ENCODE data around the gene CDK10.
A peak's percentile ranks its signal among the peaks of the same experiment; 100 is the strongest.

The CDK10 gene

DNA sequence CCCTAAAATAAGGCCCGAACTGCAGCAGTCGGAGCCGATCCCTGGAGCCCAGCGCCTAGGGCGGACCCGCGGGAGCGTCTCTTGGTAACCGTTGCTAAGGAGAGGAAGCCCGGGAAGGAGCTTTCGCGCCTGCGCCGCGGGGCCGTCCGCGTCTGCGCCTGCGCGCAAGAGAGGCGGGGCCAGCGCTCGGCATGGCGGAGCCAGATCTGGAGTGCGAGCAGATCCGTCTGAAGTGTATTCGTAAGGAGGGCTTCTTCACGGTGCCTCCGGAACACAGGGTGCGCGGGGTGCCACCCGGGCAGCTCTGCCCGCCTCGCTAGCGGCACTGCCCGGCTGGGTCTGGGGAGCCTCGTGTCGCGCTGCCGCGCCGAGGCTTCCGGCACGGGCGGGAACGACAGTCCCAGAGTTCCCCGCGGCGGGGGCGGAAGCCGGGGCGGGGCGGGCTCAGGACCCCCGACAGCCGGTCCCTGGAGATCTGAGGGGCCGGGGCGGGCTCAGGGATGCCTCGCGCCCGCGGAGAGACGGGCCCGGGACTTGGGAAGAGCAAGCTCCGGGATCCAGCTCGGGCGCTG, at the start of gene CDK10:
Gene CDK10 (plus strand): TSS at position 170 of the 572 bp plus-strand sequence. CDS start 22 bp downstream, at position 192.
- peaks cover 50% of the 10 kb centered on the region for H3K36me3 ChIP-seq (ENCODE audit: insufficient read depth, insufficient read length, low read length)
- no peaks in the 10 kb centered on the region for H3K27me3 ChIP-seq (ENCODE audit: insufficient read depth, insufficient read length)
- H3K9ac ChIP-seq (ENCODE audit: insufficient read length, low read depth) = peak within 1 kb of the TSS; percentile 99
- DNase-seq (ENCODE audit: low read depth, low spot score) = peak; percentile 88
- peaks cover 13% of the 10 kb centered on the region for H3K4me1 ChIP-seq (ENCODE audit: insufficient read depth, insufficient read length)
- H3K9me3 ChIP-seq (ENCODE audit: insufficient read depth, low read length) = peaks cover 31% of the 10 kb centered on the region; the same call in 1 of the 2 replicates
- TF ChIP-seq SUZ12 (IDR thresholded peaks at IDR 0.05; ENCODE audit: extremely low read depth, insufficient read depth, insufficient read length) (no peak), YY1 (IDR thresholded peaks at IDR 0.05; ENCODE audit: insufficient read depth, insufficient read length) (peak; percentile 54), ZNF274 (IDR thresholded peaks at IDR 0.05; ENCODE audit: low read depth, low read length) (no peak)
- H3K4me3 ChIP-seq (ENCODE audit: insufficient read length, low read depth) = peak within 1 kb of the TSS; percentile 97

DNA sequence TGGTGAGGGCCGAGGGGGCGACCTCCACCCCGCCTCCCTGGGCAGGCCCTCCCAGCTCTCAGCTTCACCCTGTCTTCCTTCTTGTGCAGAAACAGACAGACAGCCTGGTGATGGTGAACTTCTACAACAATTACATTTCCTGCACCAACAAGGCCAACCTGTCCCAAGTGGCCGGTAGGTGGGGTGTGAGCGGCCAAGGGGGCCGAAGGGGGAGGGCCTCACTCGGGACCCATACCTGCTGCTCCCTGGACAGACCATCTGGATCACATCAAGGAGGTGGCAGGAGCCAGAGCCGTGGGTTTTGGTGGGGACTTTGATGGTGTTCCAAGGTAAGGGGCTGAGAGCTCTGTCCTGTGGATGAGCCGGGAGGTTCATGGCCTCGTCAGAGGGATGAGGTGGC, 49.1 kb upstream of the CDK10 start:
- H3K36me3 ChIP-seq (ENCODE audit: insufficient read depth, insufficient read length, low read length) = no peaks in the 10 kb centered on the region
- H3K27me3 ChIP-seq (ENCODE audit: insufficient read depth, insufficient read length) = peaks cover 23% of the 10 kb centered on the region
- H3K9ac ChIP-seq (ENCODE audit: insufficient read length, low read depth) = no peak overlapping the region
- peaks cover 9% of the 10 kb centered on the region for H3K4me1 ChIP-seq (ENCODE audit: insufficient read depth, insufficient read length)
- DNase-seq (ENCODE audit: low read depth, low spot score) = no peak
- H3K9me3 ChIP-seq (ENCODE audit: insufficient read depth, low read length) = no peaks in the 10 kb centered on the region
- H3K4me3 ChIP-seq (ENCODE audit: insufficient read length, low read depth) = no peak overlapping the region
- TF ChIP-seq SUZ12 (IDR thresholded peaks at IDR 0.05; ENCODE audit: extremely low read depth, insufficient read depth, insufficient read length) (no peak), ZNF274 (IDR thresholded peaks at IDR 0.05; ENCODE audit: low read depth, low read length) (no peak), YY1 (IDR thresholded peaks at IDR 0.05; ENCODE audit: insufficient read depth, insufficient read length) (no peak)

DNA sequence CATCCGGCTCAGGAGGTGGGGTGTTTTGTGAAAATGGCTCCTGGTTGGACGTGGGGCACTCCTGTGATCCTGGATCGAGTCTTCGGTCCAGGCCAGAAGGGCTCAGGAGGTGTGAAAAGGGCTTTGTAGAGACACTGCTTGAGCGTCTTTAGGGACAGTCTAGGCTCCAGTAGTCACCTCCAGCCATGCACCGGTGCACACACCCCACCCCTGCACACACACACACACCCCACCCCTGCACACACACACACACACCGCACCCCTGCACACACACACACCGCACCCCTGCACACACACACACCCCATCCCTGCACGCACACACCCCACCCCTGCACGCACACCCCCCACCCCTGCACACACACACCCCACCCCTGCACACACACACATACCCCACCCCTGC, 48.0 kb upstream of the CDK10 start:
- Histone ChIP-seq H3K9me3 (ENCODE audit: insufficient read depth, low read length) (no peaks in the 10 kb centered on the region), H3K4me3 (ENCODE audit: insufficient read length, low read depth) (no peak overlapping the region), H3K9ac (ENCODE audit: insufficient read length, low read depth) (no peak overlapping the region), H3K4me1 (ENCODE audit: insufficient read depth, insufficient read length) (peaks cover 12% of the 10 kb centered on the region), H3K27me3 (ENCODE audit: insufficient read depth, insufficient read length) (peaks cover 18% of the 10 kb centered on the region), H3K36me3 (ENCODE audit: insufficient read depth, insufficient read length, low read length) (no peaks in the 10 kb centered on the region)
- no peak for DNase-seq (ENCODE audit: low read depth, low spot score)
- TF ChIP-seq SUZ12 (IDR thresholded peaks at IDR 0.05; ENCODE audit: extremely low read depth, insufficient read depth, insufficient read length) (no peak), ZNF274 (IDR thresholded peaks at IDR 0.05; ENCODE audit: low read depth, low read length) (no peak)

- Histone ChIP-seq H3K27me3 (ENCODE audit: insufficient read depth, insufficient read length) (peaks cover 9% of the 10 kb centered on the region), H3K9me3 (ENCODE audit: insufficient read depth, low read length) (no peaks in the 10 kb centered on the region), H3K4me3 (ENCODE audit: insufficient read length, low read depth) (no peak overlapping the region), H3K9ac (ENCODE audit: insufficient read length, low read depth) (no peak overlapping the region), H3K36me3 (ENCODE audit: insufficient read depth, insufficient read length, low read length) (peaks cover 6% of the 10 kb centered on the region), H3K4me1 (ENCODE audit: insufficient read depth, insufficient read length) (peaks cover 12% of the 10 kb centered on the region)
- TF ChIP-seq ZNF274 (IDR thresholded peaks at IDR 0.05; ENCODE audit: low read depth, low read length) (no peak), SUZ12 (IDR thresholded peaks at IDR 0.05; ENCODE audit: extremely low read depth, insufficient read depth, insufficient read length) (no peak), YY1 (IDR thresholded peaks at IDR 0.05; ENCODE audit: insufficient read depth, insufficient read length) (no peak)
- DNase-seq (ENCODE audit: low read depth, low spot score) = no peak
Observed at GRCh38 chr16:89639385-89639784, 47.1 kb upstream of the CDK10 start.

DNA sequence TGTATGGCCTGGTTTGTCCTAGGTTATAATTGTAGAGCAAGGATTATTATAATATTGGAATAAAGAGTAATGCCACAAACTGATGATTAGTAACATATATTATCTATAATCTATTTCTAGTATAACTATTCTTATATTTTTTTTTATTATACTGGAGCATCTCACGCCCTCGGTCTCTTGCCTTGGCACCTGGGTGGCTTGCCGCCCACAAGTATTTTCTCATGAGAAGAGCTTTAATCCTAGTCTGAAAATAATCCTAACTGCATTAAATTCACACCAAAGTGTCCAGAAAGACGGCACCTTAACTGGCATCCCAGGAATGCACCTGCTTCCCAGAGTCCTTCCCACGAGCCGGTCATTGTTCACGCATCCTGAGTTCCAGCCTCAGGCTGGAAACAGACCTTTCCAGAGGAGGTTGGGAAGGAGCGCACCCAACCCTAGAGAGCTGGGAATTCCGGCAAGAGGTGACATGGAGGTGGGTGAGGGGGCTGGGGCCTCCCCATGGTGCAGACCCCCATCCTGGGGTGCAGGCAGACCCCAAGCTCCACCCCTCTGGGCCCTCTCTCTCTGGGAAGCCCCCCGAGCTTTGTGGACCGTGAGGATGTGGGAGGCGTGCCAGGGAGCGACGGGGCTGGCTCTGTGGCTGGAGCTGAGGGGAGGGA, 44.9 kb upstream of the CDK10 start:
- DNase-seq (ENCODE audit: low read depth, low spot score) = no peak
- Histone ChIP-seq H3K36me3 (ENCODE audit: insufficient read depth, insufficient read length, low read length) (peaks cover 28% of the 10 kb centered on the region), H3K4me3 (ENCODE audit: insufficient read length, low read depth) (no peak overlapping the region), H3K9ac (ENCODE audit: insufficient read length, low read depth) (no peak overlapping the region), H3K9me3 (ENCODE audit: insufficient read depth, low read length) (no peaks in the 10 kb centered on the region), H3K4me1 (ENCODE audit: insufficient read depth, insufficient read length) (peaks cover 16% of the 10 kb centered on the region), H3K27me3 (ENCODE audit: insufficient read depth, insufficient read length) (no peaks in the 10 kb centered on the region)
- TF ChIP-seq ZNF274 (IDR thresholded peaks at IDR 0.05; ENCODE audit: low read depth, low read length) = no peak
- no peak for TF ChIP-seq SUZ12 (IDR thresholded peaks at IDR 0.05; ENCODE audit: extremely low read depth, insufficient read depth, insufficient read length)

GRCh38 chr16:89642574-89642973, 43.9 kb upstream of the CDK10 start:
- no peak for TF ChIP-seq YY1 (IDR thresholded peaks at IDR 0.05; ENCODE audit: insufficient read depth, insufficient read length)
- no peak for TF ChIP-seq SUZ12 (IDR thresholded peaks at IDR 0.05; ENCODE audit: extremely low read depth, insufficient read depth, insufficient read length)
- TF ChIP-seq ZNF274 (IDR thresholded peaks at IDR 0.05; ENCODE audit: low read depth, low read length) = no peak
- Histone ChIP-seq H3K9me3 (ENCODE audit: insufficient read depth, low read length) (no peaks in the 10 kb centered on the region), H3K4me3 (ENCODE audit: insufficient read length, low read depth) (no peak overlapping the region), H3K4me1 (ENCODE audit: insufficient read depth, insufficient read length) (peaks cover 16% of the 10 kb centered on the region), H3K9ac (ENCODE audit: insufficient read length, low read depth) (no peak overlapping the region), H3K27me3 (ENCODE audit: insufficient read depth, insufficient read length) (no peaks in the 10 kb centered on the region), H3K36me3 (ENCODE audit: insufficient read depth, insufficient read length, low read length) (peaks cover 35% of the 10 kb centered on the region)
- DNase-seq (ENCODE audit: low read depth, low spot score) = no peak

- no peak for DNase-seq (ENCODE audit: low read depth, low spot score)
- no peak for TF ChIP-seq SUZ12 (IDR thresholded peaks at IDR 0.05; ENCODE audit: extremely low read depth, insufficient read depth, insufficient read length)
- no peak for TF ChIP-seq YY1 (IDR thresholded peaks at IDR 0.05; ENCODE audit: insufficient read depth, insufficient read length)
- no peak for TF ChIP-seq ZNF274 (IDR thresholded peaks at IDR 0.05; ENCODE audit: low read depth, low read length)
- no peaks in the 10 kb centered on the region for H3K9me3 ChIP-seq (ENCODE audit: insufficient read depth, low read length)
- H3K4me3 ChIP-seq (ENCODE audit: insufficient read length, low read depth) = no peak overlapping the region
- H3K9ac ChIP-seq (ENCODE audit: insufficient read length, low read depth) = no peak overlapping the region
- peaks cover 35% of the 10 kb centered on the region for H3K36me3 ChIP-seq (ENCODE audit: insufficient read depth, insufficient read length, low read length)
- no peaks in the 10 kb centered on the region for H3K27me3 ChIP-seq (ENCODE audit: insufficient read depth, insufficient read length)
- H3K4me1 ChIP-seq (ENCODE audit: insufficient read depth, insufficient read length) = peaks cover 16% of the 10 kb centered on the region
Observed at GRCh38 chr16:89643769-89644300, 42.7 kb upstream of the CDK10 start.
